GM12865 (cell line): ENCODE data around the gene KLHL18.
A peak's percentile ranks its signal among the peaks of the same experiment; 100 is the strongest.

Source experiments
- DNase-seq: peaks from one replicate; pipeline ENCODE4 v3.0.0; 2010; ENCODE audit warnings: low read depth
- H3K4me3 ChIP-seq: 2 replicates; pipeline ENCODE4 v1.5.1; 2011; ENCODE audit warnings: mild to moderate bottlenecking, low read depth, low read length, control low read depth
- CTCF ChIP-seq: IDR thresholded peaks from 2 replicates; pipeline ENCODE4 v1.5.1; 2011; ENCODE audit warnings: low read length, control low read depth, low read depth, inconsistent platforms; ENCODE audit not compliant: insufficient read depth; ENCODE audit errors: missing control alignments

KLHL18 gene

DNA sequence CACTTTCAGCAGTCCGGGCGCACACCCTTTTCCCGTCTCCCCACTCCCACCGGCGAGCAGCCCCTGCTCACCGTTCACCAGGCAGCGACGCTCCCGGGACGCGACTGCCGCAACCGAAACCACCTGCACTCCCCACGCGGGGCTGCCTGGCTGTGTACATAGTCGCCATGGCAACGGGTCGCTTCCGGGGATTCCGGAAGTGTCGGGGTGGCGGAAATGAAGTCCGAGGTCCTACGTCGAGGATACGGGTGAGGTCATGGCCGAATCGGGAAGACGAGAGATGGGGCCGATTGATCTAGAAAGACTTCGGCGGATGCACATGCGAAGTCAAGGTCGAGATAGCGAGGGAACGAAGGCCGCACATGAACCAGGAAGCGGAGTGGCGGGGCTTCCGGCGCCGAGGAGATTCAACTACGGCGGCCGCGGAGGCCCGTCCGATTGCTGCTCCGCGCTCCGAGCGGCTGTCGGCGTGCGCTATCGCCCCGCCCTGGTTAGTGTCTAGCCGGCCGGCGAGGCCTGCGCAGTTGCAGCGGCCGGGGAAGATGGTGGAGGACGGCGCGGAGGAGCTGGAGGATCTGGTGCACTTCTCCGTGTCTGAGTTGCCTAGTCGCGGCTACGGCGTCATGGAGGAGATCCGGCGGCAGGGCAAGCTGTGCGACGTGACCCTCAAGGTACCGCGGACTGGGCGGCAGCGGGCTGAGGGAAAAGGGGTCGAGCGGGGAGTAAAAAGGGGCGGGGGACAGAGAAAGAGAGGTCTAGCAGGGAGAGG is at the start of gene KLHL18, which contains the start of gene KIF9:
KLHL18 (plus strand) TSS at position 521 of the 769 bp plus-strand sequence; CDS start at position 543, 22 bp downstream.
KIF9 (minus strand) TSS at position 376 of the 769 bp plus-strand sequence. CDS start 5,425 bp downstream, outside the sequence.
- DNase-seq = peak; percentile 98
- no peak for TF ChIP-seq CTCF
- peak within 1 kb of the TSS; percentile 63 for H3K4me3 ChIP-seq

DNA sequence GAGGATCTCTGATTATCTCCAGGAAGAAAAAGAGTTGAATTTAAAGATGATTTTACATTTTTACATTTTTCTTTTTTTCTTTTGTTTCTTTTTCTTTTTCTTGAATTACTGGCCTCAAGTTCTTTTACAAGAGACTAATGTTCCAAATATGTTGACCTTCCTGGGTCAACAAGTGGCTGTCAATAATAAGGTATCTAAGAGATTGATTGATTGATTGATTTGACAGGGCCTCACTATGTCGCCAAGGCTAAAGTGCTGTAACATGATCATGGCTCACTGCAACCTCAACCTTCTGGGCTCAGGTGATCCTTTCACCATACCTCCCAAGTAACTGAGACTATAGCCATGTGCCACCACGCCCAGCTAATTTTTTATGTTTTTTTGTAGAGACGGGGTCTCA is 44.7 kb upstream of the KLHL18 start:
- no peak overlapping the region for H3K4me3 ChIP-seq
- DNase-seq = no peak
- no peak for TF ChIP-seq CTCF

DNA sequence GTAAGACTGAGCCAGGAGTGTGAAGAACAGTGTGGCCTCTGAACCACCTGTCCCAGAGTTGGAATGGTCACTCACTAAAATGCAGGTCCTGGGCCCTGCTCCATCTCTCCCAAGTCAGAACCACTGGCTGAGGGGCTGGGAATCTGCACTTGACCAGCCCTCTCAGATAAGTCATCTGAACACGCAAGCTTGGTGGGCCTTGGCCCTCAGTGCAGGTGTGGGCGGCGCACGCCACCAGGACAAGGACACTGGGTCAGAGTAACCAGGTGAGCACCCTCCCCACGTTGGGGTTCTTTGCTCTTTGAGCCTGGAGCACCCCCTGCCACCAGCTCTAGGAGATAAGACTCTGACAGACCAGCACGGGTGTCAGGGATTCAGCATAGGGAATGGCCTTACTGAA is 42.8 kb upstream of the KLHL18 start:
- TF ChIP-seq CTCF = no peak
- no peak for DNase-seq
- no peak overlapping the region for H3K4me3 ChIP-seq

GRCh38 chr3:47243419-47244147 is 39.2 kb upstream of the KLHL18 start:
- peak; percentile 44 for TF ChIP-seq CTCF
- no peak overlapping the region for H3K4me3 ChIP-seq
- DNase-seq = peak; percentile 26

DNA sequence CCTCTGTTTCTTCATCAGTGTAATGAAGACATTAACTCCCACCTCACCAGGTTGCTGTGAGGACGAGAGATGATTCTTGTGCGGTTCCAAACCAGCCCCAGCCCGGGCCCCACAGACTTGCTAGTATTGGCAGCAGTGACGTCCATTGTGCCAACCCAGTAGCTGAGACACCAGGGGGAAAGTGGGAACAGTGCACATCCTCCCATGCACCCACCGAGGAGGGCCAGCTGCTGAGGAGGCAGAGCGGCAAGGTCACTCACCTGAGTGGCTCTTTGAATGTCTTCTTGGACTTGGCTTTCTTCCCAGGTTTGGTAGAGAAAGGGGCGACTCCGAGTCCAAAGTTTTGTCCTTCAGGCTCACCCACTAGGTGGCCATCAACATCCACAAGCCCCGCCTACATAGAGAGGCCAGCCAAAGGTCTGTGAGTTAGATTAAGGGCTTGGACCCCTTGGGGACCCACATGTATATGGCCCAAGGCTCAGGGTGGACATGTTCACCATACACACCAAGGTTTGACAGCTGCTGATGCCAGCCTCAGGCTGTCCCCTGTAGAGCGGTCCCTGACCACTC is 38.1 kb upstream of the KLHL18 start:
- no peak for DNase-seq
- no peak for TF ChIP-seq CTCF
- no peak overlapping the region for H3K4me3 ChIP-seq

DNA sequence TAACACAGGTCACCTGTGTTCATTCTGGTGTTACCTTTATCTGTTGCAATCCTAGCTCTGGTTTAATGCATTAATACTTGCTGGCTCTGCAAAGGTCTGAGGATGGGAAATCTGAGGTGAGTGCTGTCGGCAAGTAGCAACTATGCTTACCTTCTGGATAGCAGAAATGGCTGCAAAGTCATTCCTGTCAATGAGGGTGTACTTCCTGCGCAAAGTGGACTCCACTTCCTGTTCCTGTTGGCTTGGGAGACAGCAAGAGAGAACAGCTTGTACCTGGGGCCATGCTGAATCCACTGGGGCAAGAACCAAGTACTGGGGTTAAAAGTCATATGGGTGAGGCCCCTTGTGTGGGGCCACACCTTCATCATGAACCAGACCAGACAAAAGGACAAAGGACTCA is 37.5 kb upstream of the KLHL18 start:
- TF ChIP-seq CTCF = no peak
- DNase-seq = no peak
- no peak overlapping the region for H3K4me3 ChIP-seq
